ENCODE results near the gene NFYA.

GRCh38 chr6:41039060-41039998 lies 33.4 kb upstream of the NFYA start, which contains the start of gene UNC5CL:
- TF ChIP-seq, protein P1, sequence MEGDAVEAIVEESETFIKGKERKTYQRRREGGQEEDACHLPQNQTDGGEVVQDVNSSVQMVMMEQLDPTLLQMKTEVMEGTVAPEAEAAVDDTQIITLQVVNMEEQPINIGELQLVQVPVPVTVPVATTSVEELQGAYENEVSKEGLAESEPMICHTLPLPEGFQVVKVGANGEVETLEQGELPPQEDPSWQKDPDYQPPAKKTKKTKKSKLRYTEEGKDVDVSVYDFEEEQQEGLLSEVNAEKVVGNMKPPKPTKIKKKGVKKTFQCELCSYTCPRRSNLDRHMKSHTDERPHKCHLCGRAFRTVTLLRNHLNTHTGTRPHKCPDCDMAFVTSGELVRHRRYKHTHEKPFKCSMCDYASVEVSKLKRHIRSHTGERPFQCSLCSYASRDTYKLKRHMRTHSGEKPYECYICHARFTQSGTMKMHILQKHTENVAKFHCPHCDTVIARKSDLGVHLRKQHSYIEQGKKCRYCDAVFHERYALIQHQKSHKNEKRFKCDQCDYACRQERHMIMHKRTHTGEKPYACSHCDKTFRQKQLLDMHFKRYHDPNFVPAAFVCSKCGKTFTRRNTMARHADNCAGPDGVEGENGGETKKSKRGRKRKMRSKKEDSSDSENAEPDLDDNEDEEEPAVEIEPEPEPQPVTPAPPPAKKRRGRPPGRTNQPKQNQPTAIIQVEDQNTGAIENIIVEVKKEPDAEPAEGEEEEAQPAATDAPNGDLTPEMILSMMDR (conservative IDR thresholded peaks at IDR 0.05; ENCODE audit: low read length), result peak; percentile 94
- no peak for TF ChIP-seq EZH2phosphoT487 (IDR thresholded peaks at IDR 0.05; ENCODE audit: borderline replicate concordance, low read depth, low read length)

All from OCI-LY7 (cell line).